GM19099 (cell line): ENCODE measurements around the gene RELN.

Experiments
- POLR2A ChIP-seq: IDR thresholded peaks from 3 replicates; pipeline ENCODE4 v1.6.1; 2011; ENCODE audit warnings: low read depth; ENCODE audit not compliant: insufficient read length; ENCODE audit errors: extremely low read depth

RELN gene

DNA sequence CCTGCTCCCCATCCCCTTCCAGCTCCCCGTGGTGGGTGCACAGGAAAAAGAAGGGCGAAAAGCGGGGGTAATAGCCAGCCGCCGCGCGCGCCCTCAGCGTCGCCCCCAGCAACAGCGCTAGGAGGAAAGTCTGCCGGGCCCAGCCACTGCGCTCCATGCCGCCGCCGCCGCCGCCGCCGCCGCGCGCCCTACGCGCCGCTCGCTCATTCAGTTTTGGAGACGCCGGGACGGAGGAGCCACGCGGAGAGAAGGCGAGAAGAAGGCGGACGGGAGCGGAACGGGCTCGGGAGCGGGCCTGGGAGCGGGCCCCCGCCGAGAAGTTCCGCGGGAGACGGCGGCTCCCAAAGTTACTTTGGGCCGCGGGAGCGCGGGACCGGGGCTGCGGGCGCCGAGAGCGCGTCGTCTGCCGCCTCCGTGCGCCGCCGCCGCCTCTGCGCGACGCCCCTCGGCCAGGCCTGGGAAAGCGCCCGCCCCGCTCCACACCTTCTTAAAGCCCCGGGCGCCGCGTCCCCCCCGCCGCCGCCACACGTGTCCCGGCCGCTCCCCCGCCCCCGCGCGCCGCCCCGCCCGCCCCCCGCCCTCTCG is at the start of gene RELN:
Gene RELN (minus strand): TSS at position 459 of the 585 bp plus-strand sequence. CDS start 302 bp downstream, at position 157.
- TF ChIP-seq POLR2A, result no peak

- TF ChIP-seq POLR2A, result no peak
These were observed 48.7 kb upstream of the RELN start for GRCh38 chr7:104038136-104038535.

DNA sequence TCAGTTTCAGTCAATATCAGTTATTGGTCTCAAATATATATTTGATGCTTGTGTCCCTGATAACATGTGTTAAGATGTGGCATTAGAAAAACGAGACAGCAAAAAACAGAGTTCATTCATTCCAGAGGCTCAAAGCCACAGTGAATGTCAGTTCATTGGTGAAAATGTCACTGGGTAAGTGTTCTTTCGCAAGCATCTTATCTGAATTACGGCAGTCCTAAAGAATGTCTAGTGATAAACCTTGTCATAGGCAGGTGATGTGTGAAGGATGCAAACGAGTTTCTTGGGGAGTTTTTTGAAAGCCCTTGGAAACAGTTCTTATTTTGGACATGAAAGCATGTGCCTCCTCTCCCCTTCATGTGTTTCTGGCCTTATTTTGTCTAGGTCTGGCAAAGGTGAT is 45.9 kb upstream of the RELN start:
- TF ChIP-seq POLR2A, result no peak

DNA sequence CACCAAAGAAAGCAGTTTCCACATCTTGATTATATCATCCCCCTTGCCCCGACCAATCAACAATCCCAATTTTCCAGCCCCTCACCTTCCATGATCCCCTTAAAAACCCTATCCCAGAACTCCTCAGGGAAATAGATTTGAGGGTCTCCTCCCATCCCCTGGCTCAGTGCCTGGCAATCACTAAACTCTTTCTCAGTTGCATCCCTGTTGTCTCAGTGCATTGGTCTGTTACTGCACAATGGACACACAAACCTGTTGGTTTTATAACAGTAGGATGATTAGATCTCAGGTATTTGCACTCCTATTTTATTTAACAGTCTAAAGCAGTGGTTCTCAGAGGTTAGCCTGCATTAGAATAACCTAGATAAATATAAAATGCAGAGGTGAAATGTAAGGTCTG is 45.2 kb upstream of the RELN start:
- no peak for TF ChIP-seq POLR2A

DNA sequence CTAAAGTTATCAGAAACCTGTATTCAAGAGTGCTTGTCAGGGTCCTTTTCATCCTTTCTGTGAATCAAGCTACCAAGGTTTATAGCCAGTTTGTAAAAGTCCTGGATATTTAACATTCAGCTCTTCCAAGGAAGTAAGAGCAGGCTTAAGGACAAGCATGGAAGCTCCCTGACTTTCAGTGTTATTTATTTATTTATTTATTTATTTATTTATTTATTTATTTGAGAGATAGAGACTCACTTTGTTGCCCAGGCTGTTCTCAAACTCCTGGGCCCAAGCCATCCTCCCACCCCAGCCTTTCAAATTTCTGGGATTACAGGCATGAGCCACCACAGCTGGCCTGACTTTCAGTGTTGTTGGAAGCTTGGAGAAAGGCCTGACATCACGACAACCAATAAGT is 44.4 kb upstream of the RELN start:
- no peak for TF ChIP-seq POLR2A

GRCh38 chr7:104032486-104032885 is 43.0 kb upstream of the RELN start:
- TF ChIP-seq POLR2A, result no peak

DNA sequence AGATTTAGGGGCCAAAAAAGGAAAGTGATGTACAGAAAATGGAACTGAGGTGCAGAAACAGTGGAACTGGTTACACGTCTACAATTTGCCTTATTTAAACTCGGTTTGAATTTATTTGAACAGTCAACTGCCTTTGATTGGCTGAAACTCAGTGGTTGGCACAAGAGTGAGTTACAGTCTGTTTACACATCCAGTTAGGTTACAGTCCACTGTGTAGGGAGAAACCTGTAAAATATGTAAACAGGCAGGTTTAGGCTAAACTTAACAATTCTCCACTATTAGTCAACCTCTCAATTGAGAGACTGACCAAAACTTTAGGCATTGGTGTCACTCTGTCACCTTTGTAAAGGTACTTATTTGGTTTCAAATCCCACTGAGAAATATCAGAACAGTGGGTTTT is 40.3 kb upstream of the RELN start:
- TF ChIP-seq POLR2A, result no peak

DNA sequence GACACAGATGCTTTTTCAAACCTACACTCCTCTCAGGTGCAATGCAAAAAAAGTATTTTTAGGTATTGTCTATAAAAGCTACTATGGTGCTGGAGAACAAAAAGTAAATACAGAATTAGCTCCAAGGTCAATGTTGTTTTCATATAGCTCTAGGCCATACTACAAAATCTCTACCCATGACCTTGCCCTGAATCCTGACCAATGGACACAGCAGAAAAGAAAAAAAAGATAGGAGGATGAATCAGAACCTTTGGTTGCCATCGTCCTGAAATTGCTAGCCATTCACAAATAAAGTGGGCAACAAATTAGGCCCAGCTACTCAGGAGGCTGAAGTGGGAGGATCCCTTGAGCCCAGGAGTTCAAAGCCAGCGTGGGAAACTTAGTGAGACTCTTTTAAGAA is 35.2 kb upstream of the RELN start:
- TF ChIP-seq POLR2A, result no peak

GRCh38 chr7:104023100-104023499 is 33.6 kb upstream of the RELN start:
- no peak for TF ChIP-seq POLR2A

- no peak for TF ChIP-seq POLR2A
These were observed 29.0 kb upstream of the RELN start for GRCh38 chr7:104018425-104018824.

GRCh38 chr7:104017001-104017400 is 27.5 kb upstream of the RELN start:
- TF ChIP-seq POLR2A, result no peak

- no peak for TF ChIP-seq POLR2A
These were observed 23.4 kb upstream of the RELN start for GRCh38 chr7:104012835-104013234.

DNA sequence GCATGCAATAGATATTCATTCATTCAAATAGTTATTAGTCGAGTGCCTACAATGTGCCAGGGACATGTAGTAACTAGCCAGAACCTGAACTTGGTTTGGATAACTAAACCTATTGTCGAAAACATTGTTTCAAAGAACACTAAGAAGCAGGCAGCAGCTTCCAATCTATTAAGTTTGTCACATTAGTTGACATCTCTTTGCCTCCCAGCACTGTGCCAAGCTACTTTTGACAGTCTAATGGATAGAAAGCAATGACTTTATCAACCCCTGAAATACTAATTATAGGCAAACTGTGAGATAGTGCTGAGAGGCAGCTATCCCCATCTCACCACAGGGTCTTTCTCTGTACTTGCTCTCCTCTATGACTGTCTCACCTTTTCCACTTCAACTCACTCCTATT is 22.4 kb upstream of the RELN start:
- TF ChIP-seq POLR2A, result no peak

- TF ChIP-seq POLR2A, result no peak
These were observed 20.8 kb upstream of the RELN start for GRCh38 chr7:104010052-104010909.

GRCh38 chr7:104008107-104008506 is 18.6 kb upstream of the RELN start:
- TF ChIP-seq POLR2A, result no peak

- no peak for TF ChIP-seq POLR2A
These were observed 18.2 kb upstream of the RELN start for GRCh38 chr7:104007614-104008013.
